Stimulated activated CD4-positive, alpha-beta T cell treated with anti-CD3 and anti-CD28 coated beads, Interleukin-2, amount 100 ng/mL, for 4 hours (primary cell): ENCODE results near the gene ABT1.
"Not testable (repeated sequence)": the region's sequence is repeated elsewhere in the genome, so short reads cannot be mapped to it uniquely, and the experiment has no call there.

Experiments used
- DNase-seq: peaks from one replicate; pipeline ENCODE4 v3.0.0-alpha.2; 2020; ENCODE audit warnings: low read depth

ABT1 gene

GRCh38 chr6:26596579-26597388, at the start of gene ABT1:
TSS of gene ABT1 (plus strand) at chr6:26596953. CDS start at chr6:26596983, 30 bp downstream.
- peak; percentile 95 for DNase-seq

DNA sequence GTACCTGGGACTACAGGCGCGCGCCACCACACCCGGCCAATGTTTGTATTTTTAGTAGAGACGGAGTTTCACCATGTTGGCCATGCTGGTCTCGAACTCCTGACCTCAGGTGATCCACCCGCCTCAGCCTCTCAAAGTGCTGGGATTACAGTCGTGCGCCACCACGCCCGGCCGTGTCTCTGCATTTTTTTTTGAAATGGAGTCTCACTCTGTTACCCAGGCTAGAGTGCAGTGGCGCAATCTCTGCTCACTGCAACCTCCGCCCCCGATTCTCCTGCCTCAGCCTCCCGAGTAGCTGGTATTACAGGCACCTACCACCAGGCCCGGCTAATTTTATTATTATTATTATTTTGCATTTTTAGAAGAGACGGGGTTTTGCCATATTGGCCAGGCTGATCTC, 49.4 kb upstream of the ABT1 start:
- DNase-seq, result not testable (repeated sequence)

DNA sequence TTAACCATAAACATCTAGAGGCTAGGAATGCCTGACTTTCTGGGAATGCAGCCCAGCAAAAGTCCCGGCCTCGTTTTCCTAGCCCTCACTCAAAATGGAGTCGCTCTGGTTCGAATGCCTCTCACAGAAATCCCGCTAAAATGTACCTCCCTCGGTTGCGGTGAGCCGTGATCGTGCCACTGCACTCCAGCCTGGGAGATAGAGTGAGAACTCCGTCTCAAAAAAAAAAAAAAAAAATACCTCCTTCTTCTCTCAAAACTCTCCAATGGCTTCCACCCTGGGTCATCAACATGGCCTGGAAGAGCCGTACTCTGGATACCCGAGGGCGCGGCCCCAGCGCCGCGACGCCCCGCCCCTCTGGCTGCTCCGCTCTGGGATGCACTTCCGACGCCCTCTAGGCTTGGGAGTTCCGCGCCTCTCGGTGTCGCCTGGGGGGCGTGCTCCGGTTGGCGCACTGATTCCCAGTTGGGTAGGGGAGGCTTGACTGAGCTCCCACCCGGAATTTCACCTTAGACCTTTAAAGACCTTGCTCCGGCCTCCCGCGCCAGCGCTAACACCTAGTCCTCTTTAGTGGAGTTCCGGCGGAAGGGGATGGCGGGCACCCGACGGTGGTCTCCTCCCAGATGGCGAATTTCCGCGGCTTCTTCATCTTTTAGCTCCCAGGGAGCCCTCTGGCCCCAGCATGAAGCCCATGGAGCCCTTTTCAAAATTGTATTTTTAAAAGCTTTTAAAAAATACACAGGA, 46.3 kb upstream of the ABT1 start:
- DNase-seq, result no peak

DNA sequence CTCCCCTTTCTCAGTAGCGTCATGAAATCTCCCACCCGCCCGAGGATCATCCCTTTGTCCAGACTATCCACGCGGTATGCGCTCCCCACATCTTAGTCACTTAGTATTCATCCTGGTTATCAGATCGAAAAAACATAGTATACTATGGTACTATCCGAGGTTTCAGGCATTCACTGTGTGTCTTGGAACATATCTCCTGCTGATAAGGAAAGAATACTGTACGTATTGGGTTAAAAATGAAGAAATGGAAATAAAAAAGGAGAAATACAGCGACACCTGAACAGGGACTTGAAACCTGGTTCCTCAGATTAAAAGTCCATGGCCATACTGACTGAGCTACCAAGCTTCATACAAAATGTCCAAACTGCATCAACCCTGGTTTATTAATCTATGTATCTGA, 44.5 kb upstream of the ABT1 start:
- no peak for DNase-seq

- DNase-seq, result no peak
These were observed 44.0 kb upstream of the ABT1 start for GRCh38 chr6:26552640-26553188.

DNA sequence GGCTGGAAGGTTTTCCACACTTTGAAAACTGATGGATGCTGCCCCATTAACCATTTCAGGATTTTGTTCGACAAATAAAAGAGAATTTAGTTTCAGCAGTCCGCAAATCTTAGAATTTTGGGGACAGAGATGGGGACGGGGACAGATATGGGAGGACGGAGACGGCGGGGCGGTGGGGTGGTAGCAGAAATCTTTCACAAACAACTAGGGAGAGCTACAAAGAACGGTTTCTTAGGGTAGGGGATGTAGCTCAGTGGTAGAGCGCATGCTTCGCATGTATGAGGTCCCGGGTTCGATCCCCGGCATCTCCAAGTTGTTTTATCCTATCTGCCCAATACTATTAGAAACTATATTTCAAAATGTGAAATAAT, 43.5 kb upstream of the ABT1 start:
- peak; percentile 68 for DNase-seq

DNA sequence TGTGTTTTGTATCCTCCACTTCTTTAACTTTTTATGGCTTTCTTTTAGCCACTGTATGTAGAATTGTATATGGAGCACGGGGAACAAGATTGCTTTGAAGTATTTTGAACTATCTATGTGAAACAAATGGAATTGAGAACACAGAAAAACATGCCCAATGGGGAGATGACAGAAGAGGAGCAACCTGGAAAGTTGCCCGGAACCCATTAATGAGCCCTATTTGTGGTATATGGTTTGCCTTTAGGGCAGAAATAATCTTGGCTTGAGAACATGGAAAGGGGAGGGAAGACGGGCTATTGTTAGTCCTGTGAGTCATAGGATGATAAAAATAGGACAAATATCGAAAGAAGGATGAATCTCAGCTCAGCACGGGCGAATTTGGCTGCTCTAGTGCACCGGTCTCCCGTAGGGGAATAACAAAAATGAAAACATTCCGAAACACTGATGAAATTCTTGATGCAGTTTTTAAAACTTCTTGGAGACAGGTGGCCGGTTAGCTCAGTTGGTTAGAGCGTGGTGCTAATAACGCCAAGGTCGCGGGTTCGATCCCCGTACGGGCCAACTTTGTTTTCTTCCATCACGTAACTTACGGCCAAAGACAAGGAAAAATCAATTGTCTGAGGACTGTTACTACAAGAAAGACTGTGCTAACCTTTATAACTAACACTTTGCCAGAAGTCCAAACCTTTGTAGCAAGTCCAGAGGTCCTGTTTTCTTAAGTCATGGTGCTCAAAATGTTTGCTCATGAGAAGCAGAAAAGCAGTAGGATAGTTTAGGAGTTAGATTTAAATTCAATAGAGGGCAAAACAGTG, 42.9 kb upstream of the ABT1 start:
- DNase-seq, result peak; percentile 74

GRCh38 chr6:26554447-26554696, 42.4 kb upstream of the ABT1 start:
- no peak for DNase-seq

DNA sequence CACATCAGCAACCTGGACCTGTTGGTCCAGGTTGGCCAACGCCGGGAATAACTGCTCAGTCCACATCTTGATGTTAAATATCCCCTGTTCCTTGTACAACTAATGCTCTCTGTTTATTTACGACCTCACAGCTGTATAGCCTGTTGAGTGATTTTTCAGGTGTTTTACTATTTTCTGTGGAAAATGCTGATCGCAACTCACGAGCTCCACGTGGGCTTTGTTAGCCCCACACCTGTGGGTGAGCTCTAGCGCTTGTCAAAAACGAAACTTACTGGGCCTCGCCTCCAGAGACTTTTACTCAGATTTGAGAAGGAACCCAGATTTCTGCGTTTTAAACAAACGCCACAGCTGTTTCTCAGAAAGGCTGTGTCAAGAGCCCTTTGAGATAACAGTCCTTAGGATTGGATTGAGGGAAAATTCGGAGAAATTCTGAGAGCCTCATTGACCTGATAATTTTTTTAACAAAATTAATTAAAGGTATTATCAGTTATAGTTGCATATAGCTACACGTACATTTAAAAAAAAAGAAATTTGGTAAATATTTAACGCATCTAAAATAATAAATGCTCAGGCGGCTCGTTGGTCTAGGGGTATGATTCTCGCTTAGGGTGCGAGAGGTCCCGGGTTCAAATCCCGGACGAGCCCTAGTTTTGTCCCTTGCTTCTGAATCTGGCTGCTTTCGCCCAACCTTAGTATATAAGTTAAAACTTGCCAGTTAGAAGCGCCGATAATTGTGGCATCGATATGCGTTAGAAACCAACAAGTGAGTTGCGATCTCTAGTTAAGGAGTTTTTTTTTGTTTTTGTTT, 41.9 kb upstream of the ABT1 start:
- peak; percentile 48 for DNase-seq

GRCh38 chr6:26555505-26556262, 41.1 kb upstream of the ABT1 start:
- DNase-seq, result no peak

DNA sequence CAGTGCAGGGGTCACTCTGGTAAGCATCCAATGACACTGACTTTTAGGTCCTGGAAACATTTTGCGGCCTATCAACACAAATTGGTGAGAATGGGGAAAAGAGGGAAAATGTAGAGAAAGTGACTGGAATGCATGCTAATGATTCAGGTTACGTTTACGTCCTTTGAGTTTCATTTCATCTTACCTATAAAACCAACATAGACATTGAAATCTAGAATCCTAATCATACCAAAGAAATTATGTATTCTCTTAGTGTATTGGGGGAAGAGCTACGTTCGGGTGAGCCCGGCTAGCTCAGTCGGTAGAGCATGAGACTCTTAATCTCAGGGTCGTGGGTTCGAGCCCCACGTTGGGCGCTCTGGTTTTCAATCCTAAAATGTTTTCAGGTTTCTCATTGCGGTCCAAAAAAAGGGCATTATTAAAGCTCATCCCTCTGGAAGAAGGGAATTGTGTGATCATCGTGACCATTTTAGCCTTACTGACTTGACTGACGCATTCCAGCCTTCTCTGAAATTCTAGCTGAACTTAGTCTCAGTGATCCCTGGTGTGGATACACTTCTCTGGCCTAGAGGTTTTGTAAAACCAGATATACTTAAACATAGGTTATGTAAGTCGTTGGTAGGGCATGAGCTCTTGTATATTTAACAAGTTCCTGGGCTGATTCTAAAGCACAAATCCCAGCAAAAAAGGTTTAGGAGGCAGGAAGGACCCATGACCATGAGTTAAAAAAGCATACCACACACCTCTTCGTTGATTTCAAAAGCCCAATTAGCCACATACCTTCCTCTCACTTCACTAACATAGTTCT, 40.3 kb upstream of the ABT1 start:
- no peak for DNase-seq

DNA sequence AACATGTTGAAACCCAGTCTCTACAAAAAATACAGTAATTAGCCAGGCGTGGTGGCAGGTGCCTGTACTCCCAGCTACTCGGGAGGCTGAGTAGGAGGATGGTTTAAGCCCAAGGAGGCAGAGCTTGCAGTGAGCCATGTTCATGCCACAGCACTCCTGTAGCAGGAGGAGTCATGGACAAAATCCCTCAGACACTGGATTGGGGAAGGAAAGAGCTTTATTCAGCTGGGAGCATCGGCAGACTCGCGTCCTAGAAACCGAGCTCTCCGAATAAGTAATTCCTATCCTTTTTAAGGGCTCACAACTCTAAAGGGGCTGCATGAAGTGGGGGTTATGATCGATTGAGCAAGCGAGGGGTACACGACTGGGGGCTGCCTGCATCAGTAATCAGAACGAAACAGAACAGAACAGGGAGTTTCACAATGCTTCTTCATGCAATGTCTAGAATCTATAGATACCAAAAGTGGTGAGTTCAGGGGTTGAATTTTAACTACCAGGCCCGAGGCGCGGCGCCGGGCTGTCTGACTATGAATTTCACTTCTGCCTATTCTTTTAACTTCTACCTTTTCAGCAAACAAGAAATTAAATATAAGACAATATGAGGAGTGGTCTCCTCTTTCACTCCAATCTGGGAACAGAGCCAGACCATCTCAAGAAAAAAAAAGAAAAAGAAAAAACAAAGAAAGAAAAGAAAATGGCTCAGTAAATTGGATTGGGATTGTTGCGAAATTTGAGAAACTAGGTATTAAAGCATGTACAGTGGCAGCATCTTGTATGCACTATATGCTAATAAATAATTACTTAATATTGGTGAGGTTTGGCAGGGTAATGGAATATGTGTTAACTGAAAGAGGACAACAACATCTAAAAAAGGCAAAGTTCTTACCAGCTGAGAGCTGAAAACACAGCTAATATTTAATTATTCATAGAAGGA, 35.0 kb upstream of the ABT1 start:
- DNase-seq, result no peak

DNA sequence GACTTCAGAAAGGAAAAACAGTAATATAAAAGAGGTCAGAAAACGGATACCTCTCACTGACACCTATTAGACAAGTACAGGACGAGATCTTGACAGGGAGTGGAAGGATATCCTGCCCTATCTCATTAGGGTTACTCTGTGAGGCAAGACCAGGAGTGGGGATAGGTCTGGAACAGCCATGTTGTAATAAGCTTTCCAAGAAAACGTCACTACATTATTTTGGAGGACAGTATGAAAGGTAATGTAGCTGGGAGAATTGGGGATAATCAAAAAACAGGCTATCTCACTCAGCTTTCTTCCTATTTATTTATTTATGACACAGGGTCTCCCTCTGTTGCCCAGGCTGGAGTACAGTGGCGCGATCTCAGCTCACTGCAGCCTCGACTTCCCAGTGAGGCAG, 33.3 kb upstream of the ABT1 start:
- no peak for DNase-seq

GRCh38 chr6:26568601-26569432, 27.9 kb upstream of the ABT1 start:
- DNase-seq, result peak; percentile 93

GRCh38 chr6:26569433-26569764, 27.4 kb upstream of the ABT1 start:
- no peak for DNase-seq

GRCh38 chr6:26570027-26570809, 26.5 kb upstream of the ABT1 start:
- no peak for DNase-seq

DNA sequence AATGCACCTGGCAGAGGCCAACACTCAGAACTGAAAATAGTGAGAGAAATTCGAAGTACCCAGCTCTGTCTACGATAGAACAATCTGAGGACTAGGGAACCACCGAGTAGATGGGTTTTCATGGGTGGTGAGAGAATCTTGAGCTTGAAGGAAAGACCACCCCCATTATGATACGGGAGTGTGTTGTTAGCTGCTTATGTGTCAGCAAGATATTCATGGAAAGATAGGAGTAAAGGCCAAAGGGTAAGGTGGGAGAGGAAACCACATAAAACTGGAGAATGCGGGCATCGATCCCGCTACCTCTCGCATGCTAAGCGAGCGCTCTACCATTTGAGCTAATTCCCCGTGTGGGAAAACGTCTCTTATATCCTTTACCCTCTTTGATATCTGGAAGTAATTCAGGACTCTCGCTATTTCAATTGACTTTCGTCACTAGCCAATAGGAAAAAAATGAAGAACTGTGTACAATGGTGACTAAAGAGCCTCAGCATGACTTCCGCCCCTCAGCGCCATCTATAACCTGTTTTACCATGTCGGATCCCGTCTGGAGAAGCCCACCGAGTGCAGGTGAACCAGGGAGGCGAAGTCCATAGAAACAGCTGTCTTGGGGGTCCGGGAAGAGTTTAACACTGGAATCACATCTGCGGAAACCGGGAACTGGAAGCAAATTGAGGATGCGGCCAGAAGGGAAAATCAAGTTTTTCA, 25.0 kb upstream of the ABT1 start:
- DNase-seq, result peak; percentile 29
